HepG2 (cell line): ENCODE results near the gene GJA10. TPM values are rescaled to one million over a fixed set of nuclear protein-coding genes. Genes with fewer than 3 reads are reported as not detected.
"Not testable (repeated sequence)": the region's sequence is repeated elsewhere in the genome, so short reads cannot be mapped to it uniquely, and the experiment has no call there.

ENCODE experiments used
- ATAC-seq: fragments of 200-7000 bp; cut with Tn5 transposase; 3 replicates; pipeline ENCODE4 v1.9.1; 2020; ENCODE audit warnings: mild to moderate bottlenecking, moderate library complexity
- BruUV-seq: library from RNA; stranded (reverse); fragments of 400-500 nt; replicated peaks from 2 replicates; lab custom pipeline; 2021; lab: Mats Ljungman, UMichigan
- CTCF ChIA-PET: fragments of 300-600 bp; formaldehyde crosslinking; extraction: SDS; loops from one replicate; lab custom pipeline; 2021; ENCODE audit warnings: low total read pairs, inconsistent platforms, low intra/inter-chr PET ratio; lab: Yijun Ruan, JAX
- POLR2A ChIA-PET: fragments of 350-600 bp; sonication (Branson Sonifier 250); formaldehyde crosslinking; loops from one replicate; lab custom pipeline; 2020; ENCODE audit warnings: antibody characterized with exemption, inconsistent platforms; lab: Yijun Ruan, JAX
- DNase-seq: peaks from one replicate; pipeline ENCODE4 v3.0.0-alpha.2; 2015; ENCODE audit warnings: low spot score
- FAIRE-seq: peaks from 3 replicates; lab custom pipeline; 2011; peaks lifted over from hg19 to GRCh38; lab: Jason Lieb, UNC
- H2AFZ ChIP-seq: one replicate; pipeline ENCODE4 v1.6.1; 2011; ENCODE audit warnings: low read length, inconsistent platforms
- H3K27ac ChIP-seq: fragments of 300-600 bp; 3 replicates; pipeline ENCODE4 v1.8.0; 2011; ENCODE audit warnings: mixed run types, mild to moderate bottlenecking, mixed read lengths, low read length, inconsistent platforms; ENCODE audit not compliant: insufficient read depth; ENCODE audit errors: extremely low read length
- H3K27me3 ChIP-seq, 2 experiments: fragments of 200-600 bp in 1 of 2; 2 replicates in 1 of 2; 3 replicates in 1 of 2; pipeline versions ENCODE4 v1.6.0 to v1.8.0; 2011; ENCODE audit warnings: low read length in 2 of 2, mild to moderate bottlenecking in 2 of 2, moderate library complexity in 2 of 2, inconsistent platforms in 1 of 2; ENCODE audit not compliant: insufficient read depth in 2 of 2, control insufficient read depth in 1 of 2
- H3K36me3 ChIP-seq, 2 experiments: fragments of 200-600 bp in 1 of 2; replicated peaks in 1 of 2; 2 replicates in 1 of 2; 3 replicates in 1 of 2; pipeline versions ENCODE4 v1.5.1 to v1.8.0; 2011; ENCODE audit warnings: low read length in 2 of 2, inconsistent platforms in 1 of 2; ENCODE audit not compliant: insufficient read depth in 2 of 2, control insufficient read depth in 1 of 2
- H3K4me1 ChIP-seq: 2 replicates; pipeline ENCODE4 v1.5.1; 2012; ENCODE audit warnings: low read length, inconsistent platforms; ENCODE audit not compliant: insufficient read depth
- H3K4me2 ChIP-seq: 2 replicates; pipeline ENCODE4 v1.6.0; 2011; ENCODE audit warnings: low read depth, low read length, inconsistent platforms
- H3K4me3 ChIP-seq, 3 experiments: fragments of 200-600 bp in 1 of 3; sonication (generic), shearing (Covaris generic) in 1 of 3; replicated peaks in 1 of 3; 2 replicates each; pipeline ENCODE4 v1.5.1; 2011 to 2016; ENCODE audit warnings: low read length in 3 of 3, inconsistent platforms in 2 of 3, low read depth in 2 of 3, mild to moderate bottlenecking in 2 of 3, control low read depth in 1 of 3, mixed read lengths in 1 of 3; ENCODE audit not compliant: insufficient read depth in 1 of 3
- H3K79me2 ChIP-seq: one replicate; pipeline ENCODE4 v1.6.1; 2011; ENCODE audit warnings: low read length, inconsistent platforms; ENCODE audit not compliant: insufficient read depth
- H3K9ac ChIP-seq: 2 replicates; pipeline ENCODE4 v1.6.0; 2011; ENCODE audit warnings: mild to moderate bottlenecking, low read depth, low read length, inconsistent platforms; ENCODE audit not compliant: insufficient read depth
- H3K9me3 ChIP-seq: 2 replicates; pipeline ENCODE4 v1.5.1; 2012; ENCODE audit warnings: mild to moderate bottlenecking, low read length
- H4K20me1 ChIP-seq: 2 replicates; pipeline ENCODE4 v1.6.0; 2011; ENCODE audit warnings: inconsistent platforms, mild to moderate bottlenecking, low read length, moderate library complexity; ENCODE audit not compliant: insufficient read depth
- STAG1 ChIP-seq: sonication (generic); formaldehyde crosslinking; IDR thresholded peaks from 2 replicates; pipeline ENCODE4 v1.4.0; 2020; ENCODE audit warnings: missing genetic modification reagents
- TEF ChIP-seq: sonication (generic); formaldehyde crosslinking; IDR thresholded peaks from 2 replicates; pipeline ENCODE4 v1.5.0; 2020; ENCODE audit warnings: missing genetic modification reagents
- ZNF121 ChIP-seq: sonication (generic); formaldehyde crosslinking; IDR thresholded peaks from 2 replicates; pipeline ENCODE4 v1.5.0; 2020; ENCODE audit warnings: mild to moderate bottlenecking, missing genetic modification reagents
- ZNF224 ChIP-seq: sonication (generic); formaldehyde crosslinking; IDR thresholded peaks from 2 replicates; pipeline ENCODE4 v1.5.0; 2020; ENCODE audit warnings: mild to moderate bottlenecking, missing genetic modification reagents
- ZNF407 ChIP-seq: sonication (generic); formaldehyde crosslinking; IDR thresholded peaks from one replicate; pipeline ENCODE4 v1.5.1; 2020; ENCODE audit warnings: mild to moderate bottlenecking, missing genetic modification reagents; ENCODE audit errors: not compliant biosample characterization
- ZNF770 ChIP-seq: sonication (generic); formaldehyde crosslinking; IDR thresholded peaks from 2 replicates; pipeline ENCODE4 v1.5.0; 2020; ENCODE audit warnings: mild to moderate bottlenecking, missing genetic modification reagents
- WGBS: methylation state at CpG from one replicate; pipeline ENCODE4 v1.1.6; 2017; ENCODE audit warnings: low lambda C conversion rate; 5-methylcytosine and 5-hydroxymethylcytosine counted together
- in situ Hi-C: cut with HindIII; loops from 2 replicates; pipeline ENCODE4 v1.10.0; 2017; ENCODE audit warnings: low pct_unique_long_range_greater_than_20kb; ENCODE audit not compliant: extremely low pct_ligation_motif_present
- intact Hi-C: fragments of 100-400 bp; cut with micrococcal nuclease; formaldehyde crosslinking; loops from one replicate; pipeline ENCODE4 v1.10.0; 2022; ENCODE audit not compliant: unreplicated experiment
- polyA plus RNA-seq, 8 experiments: library from polyadenylated mRNA; depleted of rRNA in 3 of 8; stranded (reverse) in 7 of 8; unstranded in 1 of 8; fragments of >200 nt; fragmentation: Illumina TruSeq in 4 of 8; extraction: Trizol in 4 of 8; gene quantifications; 2 replicates each; pipeline versions ENCODE4 v1.2.1 to v1.2.3, GENCODE V29; 2011 to 2016; ENCODE audit warnings: low read depth in 4 of 8, missing spikeins in 1 of 8, mixed read lengths in 1 of 8; ENCODE audit not compliant: insufficient read depth in 1 of 8
- total RNA-seq, 5 experiments: library from RNA; depleted of rRNA; stranded (reverse); fragments of >200 nt; fragmentation: Illumina TruSeq; extraction: Trizol; gene quantifications; 2 replicates each; pipeline ENCODE4 v1.2.3, GENCODE V29; 2016; ENCODE audit warnings: low read depth in 1 of 5

The GJA10 gene
- total and polyA plus RNA-seq, 2 of the 13 experiments (the other 11 are each of a cell fraction or from before 2014, with no cell fraction given): not detected

- H4K20me1 ChIP-seq, H3K4me2 ChIP-seq, H3K79me2 ChIP-seq, in situ Hi-C loops, H3K9ac ChIP-seq, H3K27me3 ChIP-seq, H3K27ac ChIP-seq, intact Hi-C loops, H2AFZ ChIP-seq, H3K4me3 ChIP-seq, CTCF ChIA-PET, ATAC-seq, DNase-seq, POLR2A ChIA-PET, FAIRE-seq, H3K36me3 ChIP-seq, H3K9me3 ChIP-seq, BruUV-seq: not testable (repeated sequence)
- TF ChIP-seq STAG1: peak; percentile 26
- 0 out of 2 replicates have a peak, but pooled peaks have one; percentile 24 for TF ChIP-seq ZNF770
- peak; percentile 69 for TF ChIP-seq ZNF121 (CRISPR knock-in tag)
- peaks cover 15% of the 10 kb centered on the region for H3K4me1 ChIP-seq
- 43% methylated on average over 8 of the region's 8 CpGs for WGBS
Measured at GRCh38 chr6:89892577-89892976, 1.7 kb upstream of the GJA10 start.

GRCh38 chr6:89895276-89895874 lies 1.1 kb downstream of the GJA10 start:
- in situ Hi-C loops (no loop called here), intact Hi-C loops (no loop called here)
- H3K9me3 ChIP-seq: no peaks in the 10 kb centered on the region
- H3K9ac ChIP-seq: no peak overlapping the region
- no peaks in the 10 kb centered on the region for H4K20me1 ChIP-seq
- no peaks in the 10 kb centered on the region for H3K4me1 ChIP-seq
- no peak overlapping the region for H2AFZ ChIP-seq
- no peak overlapping the region for H3K27ac ChIP-seq
- POLR2A ChIA-PET: no interaction called here
- CTCF ChIA-PET: no interaction called here
- H3K4me2 ChIP-seq: no peak overlapping the region
- no peaks in the 10 kb centered on the region for H3K79me2 ChIP-seq
- H3K36me3 ChIP-seq: no peaks in the 10 kb centered on the region
- peaks cover 1 to 3% of the 10 kb centered on the region in 2 experiments; a peak in 1 of 5 replicates for H3K27me3 ChIP-seq
- BruUV-seq: no TSS peak
- DNase-seq: peak; percentile 12
- WGBS: 11% methylated on average over 4 of the region's 8 CpGs
- FAIRE-seq: peak; percentile 56
- peak; percentile 97 for ATAC-seq
- H3K4me3 ChIP-seq: no peak overlapping the region
- TF ChIP-seq ZNF407 (CRISPR knock-in tag): no peak
- TF ChIP-seq TEF (CRISPR knock-in tag): peak; percentile 75; the same call in 1 of the 2 replicates
- peak; percentile 69; the same call in 1 of the 2 replicates for TF ChIP-seq ZNF224 (CRISPR knock-in tag)
